HG02840 (cell line): ENCODE measurements around the gene C1QTNF2.
"Not testable (repeated sequence)": the region's sequence is repeated elsewhere in the genome, so short reads cannot be mapped to it uniquely, and the experiment has no call there.

ENCODE experiments used
- ATAC-seq: cut with Tn5 transposase; IDR thresholded peaks from one replicate; pipeline ENCODE4 v1.9.1; 2021; ENCODE audit warnings: mild to moderate bottlenecking, moderate library complexity, moderate number of reproducible peaks; ENCODE audit not compliant: unreplicated experiment, low FRiP score

Gene C1QTNF2

DNA sequence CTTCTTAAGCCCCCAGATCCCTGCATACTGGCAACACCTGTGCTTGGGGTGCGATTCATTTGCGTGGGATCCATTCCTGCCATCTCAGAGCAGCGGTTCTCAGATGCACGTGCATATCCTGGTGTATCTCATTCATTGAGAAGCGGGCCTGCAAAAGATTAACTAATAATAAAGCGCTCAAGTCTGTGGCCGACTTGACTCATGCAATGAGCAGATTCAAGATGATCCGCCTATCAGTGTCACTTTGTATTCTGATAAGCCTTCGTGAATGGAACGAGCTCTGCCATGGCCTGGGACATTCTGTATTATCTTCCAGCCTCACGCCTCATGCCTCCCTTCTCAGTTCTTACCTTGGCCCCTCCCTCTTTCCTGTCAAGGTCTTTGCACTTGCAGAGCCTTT, 22.3 kb downstream of the C1QTNF2 start:
- ATAC-seq: no peak

DNA sequence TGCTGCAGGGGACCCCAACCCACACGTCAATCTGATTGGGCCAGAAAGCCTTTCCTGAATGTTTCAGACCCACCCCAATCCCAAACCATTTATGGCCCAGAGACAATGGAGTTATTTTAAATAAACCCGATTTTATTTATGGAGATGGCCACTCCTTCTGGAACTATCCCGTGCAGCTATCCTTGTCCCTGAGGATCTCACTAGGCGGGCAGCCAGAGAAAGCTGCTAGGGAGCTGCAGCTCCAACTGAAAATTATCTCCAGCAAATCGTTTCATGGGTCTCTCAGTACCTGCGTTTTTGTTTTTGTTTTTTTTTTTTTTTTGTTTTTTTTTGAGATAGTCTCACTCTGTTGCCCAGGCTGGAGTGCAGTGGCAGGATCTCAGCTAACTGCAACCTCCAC, 23.0 kb downstream of the C1QTNF2 start:
- ATAC-seq: no peak

DNA sequence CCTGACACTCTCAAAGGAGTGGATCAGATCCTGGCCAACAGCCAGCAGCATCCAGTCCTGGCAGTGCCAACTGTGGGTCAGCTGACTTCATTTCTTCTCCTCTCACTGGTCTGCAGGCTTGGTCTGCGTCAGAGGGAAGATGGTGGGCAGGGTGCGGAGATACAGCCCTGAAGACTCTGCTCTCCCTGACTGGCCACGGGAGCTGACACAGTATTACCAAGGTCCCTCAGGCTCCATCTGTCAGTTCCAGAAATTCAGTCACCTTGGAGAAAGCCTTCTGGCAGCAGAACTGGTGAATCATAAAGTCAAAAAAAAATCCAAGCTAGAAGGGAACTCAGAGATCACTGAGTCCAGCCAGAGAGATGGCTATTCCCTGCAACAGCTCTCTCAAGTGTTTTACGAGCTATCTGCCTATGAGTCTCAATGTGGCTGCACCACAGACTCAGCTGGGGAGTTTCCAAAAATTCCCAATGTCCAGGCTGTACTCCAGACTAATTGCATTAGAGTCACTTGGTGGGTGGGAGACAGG, 27.9 kb downstream of the C1QTNF2 start:
- ATAC-seq: no peak

DNA sequence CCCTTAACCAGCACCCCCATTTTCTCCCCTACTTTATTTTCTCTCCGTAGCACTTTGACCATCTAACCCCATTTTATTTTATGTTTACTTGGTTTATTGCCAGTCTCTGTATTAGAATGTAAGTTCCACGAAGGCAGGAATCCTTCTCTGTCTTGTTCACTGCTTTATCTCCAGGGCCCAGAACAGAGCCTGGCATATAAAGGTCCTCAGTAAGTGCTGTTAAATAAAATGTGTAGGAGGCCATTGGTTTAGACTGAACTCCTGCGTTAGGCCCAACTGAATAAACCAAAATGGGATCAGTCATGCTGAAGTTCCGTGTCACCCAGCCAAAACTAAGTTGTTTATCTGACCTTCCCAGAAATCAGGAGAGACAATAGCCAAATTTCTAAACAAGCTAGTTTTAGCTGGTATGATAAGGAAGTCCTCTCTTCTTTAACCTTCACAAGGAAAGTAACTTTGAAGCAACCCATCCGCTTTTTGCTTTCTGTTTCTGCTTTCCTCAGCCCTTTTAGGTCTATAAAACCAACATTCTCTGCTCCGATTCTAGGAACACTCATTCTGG, 29.0 kb downstream of the C1QTNF2 start:
- ATAC-seq: no peak

DNA sequence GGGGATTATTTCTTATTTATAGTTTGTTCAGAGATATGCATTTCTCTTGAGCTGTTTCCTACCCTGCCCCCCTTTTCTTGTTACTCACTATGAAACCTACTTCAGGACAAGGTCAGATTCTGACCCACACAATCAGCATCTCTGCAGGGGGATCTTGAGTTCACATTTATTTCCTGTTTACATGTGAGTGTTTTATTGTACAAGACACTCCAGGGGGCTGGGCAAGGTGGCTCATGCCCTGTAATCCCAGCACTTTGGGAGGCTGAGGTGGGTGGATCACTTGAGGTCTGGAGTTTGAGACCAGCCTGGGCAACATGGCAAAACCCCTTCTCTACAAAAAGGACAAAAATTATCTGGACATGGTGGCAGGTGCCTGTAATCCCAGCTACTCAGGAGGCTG, 29.9 kb downstream of the C1QTNF2 start:
- ATAC-seq: not testable (repeated sequence)

DNA sequence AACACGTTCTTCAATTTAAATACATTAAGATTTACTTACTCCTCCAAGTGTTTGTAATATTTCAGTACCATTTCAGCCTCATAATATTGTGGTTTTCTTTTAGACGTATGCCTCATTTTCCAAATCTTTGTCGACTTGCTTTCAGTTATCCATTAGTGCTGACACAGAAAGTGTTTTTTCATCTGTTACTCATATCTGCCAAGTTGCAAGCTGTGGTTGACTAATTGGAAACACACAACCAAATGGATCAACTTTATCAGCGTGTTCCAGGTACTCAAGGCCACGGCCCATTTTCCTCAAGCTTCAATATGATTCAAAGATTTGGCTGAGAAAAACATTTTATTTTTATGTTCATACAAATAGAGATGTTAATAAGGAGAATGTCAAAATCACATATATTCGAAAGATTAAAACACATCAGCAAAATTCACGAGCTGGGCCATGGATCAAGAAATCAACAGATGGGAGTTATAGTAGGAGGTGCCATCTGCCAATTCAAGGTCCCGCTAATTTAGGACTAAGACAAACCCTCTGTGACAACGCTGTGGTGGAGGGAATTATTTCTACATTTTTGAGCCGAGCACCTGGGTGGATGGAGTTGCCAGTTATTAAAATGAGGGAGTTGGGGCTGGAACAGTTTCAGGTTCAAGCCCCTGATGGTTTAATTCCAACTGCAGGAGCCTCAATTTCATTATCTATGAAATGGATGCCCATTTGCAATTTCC, 30.9 kb downstream of the C1QTNF2 start:
- no peak for ATAC-seq

DNA sequence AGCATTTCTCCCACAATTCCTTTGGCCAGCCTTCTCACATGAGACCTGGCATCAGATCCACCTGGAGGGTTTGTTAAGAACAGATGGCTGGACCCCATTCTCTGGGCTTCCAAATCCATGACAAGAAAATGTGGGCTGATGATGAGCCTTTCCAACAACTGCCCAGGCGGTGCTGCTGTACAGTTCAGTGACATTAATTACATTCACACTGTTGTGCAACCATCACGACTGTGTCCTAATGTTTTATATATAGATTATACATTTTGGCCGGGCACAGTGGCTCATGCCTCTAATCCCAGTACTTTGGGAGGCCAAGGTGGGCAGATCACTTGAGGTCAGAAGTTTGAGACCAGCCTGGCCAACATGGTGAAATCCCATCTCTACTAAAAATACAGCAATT, 35.7 kb downstream of the C1QTNF2 start:
- not testable (repeated sequence) for ATAC-seq

DNA sequence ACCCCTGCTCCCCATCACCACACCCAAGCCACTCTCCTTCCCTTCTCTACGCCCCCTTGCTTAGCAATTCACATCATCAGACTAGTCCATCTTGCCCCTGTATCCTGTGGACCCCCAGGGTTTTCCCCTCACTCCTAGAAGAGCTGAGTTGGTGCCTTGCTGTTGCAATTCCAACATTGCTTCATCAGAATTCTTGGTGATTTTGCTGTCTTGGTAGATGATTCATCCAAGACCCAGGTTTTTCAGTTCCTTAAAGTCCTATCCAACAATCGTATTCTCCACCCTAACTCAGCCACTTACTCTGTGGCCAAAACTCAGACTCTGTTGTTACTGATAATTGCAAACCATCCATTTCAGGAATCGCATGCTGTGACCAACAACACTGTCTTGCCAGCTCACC, 36.7 kb downstream of the C1QTNF2 start:
- no peak for ATAC-seq

DNA sequence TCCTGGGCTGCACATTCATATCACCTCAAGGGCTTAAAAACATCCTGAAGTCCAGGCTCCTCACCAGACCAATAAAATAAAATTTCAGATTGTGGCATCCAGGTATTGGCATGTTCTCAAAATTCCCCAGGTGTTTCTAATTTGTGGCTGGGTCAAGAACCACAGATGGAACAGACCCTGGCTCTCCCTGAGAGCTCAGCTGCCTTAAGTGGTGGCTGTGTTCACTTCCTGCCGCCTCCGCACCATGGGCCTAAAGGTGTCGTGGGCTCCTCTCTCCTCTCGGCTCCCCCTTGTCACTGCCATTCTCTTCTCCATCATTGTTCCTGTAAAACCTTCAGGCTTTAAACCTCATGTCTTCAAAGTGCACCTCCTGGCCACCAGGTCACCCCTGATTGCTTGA, 40.2 kb downstream of the C1QTNF2 start:
- ATAC-seq: no peak

DNA sequence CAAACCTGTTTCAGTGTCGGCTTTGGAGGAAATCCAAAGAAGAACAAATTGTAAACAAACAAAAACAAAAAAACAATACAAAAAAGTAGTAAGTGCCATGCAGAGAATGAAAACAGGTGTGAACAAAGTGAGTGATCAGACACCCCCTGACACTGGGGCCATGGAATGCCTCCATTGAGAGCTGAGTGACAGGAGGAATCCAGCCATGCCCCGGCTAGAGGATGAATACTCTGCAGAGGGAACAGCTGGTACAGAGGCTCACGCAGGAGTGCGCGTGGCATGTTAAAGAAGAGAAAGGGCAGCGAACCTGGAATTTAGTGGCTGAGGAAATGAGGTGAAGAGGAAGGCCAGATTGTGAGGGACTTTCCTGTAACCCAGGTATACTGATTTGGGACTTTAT, 42.6 kb downstream of the C1QTNF2 start:
- ATAC-seq: no peak

DNA sequence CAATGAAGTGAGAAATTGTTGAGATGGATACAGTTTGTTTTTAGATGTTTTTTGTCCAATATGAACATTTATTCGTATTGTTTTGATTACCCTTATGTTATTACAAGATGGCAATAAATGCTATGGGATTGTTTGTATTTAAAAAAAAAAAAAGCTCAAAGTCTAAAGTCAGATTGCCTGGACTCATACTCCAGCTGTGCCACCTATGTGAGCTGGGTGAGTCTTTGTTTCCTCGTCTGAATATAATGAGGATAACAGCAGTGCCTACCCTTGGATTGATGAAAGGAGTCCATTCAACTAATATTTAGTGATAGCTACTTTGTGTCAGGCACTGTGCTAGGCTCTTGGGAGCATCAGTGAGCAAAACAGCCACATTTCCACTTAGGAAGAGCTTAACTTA, 43.4 kb downstream of the C1QTNF2 start:
- no peak for ATAC-seq

DNA sequence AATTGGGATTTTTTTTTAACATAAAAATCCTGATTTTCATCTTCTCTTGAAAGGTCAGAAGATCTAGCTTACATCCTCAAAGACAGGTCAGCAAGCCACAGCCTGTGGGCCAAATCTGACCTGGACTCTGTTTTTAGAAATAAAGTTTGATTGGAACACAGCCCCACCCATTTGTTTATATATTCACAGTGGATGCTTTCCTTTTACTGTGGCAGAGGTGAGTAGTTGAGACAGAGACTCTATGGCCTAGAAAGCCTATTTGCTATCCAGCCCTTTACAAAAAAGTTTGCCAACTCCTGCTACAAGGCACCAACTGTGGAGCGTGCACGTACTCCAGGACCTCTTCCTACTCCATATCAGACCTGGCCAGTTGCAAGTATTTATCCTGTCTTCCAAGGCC, 44.7 kb downstream of the C1QTNF2 start:
- ATAC-seq: no peak

DNA sequence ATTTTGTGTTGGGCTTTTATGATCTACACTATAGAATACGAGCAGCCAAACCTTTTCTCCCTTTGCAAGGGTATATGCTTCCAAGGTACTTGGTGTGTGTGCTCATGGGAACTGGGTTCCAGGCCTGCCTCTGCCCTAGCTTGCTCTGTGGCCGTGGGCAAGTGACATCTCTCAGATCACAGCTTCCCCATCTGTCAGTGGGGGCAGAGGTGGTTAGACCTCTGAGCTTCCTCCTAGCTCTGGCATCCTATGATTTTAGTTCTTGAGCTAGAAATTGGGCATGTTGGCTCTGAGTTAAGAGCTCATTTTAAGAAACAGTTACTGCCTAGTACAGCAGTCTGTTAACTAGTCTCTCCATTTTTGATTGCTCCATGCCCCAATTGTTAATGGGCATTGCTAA, 45.5 kb downstream of the C1QTNF2 start:
- no peak for ATAC-seq

DNA sequence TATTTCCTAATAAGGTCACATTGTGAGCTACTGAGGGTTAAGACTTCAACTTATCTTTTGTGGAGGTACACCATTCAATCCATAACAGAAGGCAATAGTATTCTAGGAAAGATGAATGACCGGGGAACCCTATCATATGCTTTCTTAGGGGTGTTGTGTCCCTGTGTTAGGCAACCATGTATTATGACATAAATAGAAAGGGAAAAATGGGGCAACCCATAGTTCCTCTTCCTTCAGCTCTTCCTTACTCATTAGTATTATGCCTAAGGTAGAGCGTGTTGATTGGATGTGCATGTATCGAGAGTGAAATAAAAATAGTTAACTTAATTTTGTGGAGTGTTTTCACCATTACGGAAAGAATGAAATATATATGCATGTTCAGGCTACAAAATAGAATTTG, 52.0 kb downstream of the C1QTNF2 start:
- ATAC-seq: no peak

DNA sequence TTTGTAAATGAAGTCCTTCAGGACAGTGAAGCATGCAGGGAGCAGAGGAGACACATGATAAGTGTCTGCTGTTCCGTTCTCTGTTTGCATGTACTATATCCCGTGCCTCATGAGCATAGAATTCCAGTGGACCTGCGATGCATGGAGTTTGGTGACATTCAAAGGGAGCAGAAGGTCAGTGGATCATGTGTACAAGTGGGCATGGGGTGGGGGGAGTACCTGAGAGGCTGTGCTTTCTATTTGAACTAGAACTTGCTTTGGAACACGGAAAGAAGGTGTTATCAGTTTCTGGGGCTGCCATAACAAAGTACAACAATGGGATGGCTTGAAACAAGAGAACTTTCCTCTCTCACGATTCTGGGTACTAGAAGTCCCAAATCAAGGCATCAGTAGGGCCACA, 53.0 kb downstream of the C1QTNF2 start:
- no peak for ATAC-seq

DNA sequence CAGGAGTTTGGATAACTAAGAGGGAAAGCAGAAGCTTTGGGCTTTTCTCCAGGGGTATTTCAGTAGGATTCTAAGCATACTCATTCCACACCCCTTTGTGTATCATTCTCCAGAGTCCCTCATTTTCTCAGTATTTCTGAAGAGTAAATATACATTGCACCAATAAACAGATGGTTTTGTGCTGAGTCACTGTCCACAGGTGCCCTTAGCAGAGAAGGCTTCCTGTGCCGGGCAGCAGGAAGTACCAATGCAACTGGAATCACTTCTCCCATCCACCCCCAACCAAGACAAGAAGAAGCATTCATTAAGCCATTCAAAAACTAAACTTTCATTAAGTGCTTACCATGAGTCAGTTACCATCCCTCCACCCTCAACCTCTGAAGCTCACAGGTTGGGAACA, 54.5 kb downstream of the C1QTNF2 start:
- no peak for ATAC-seq

DNA sequence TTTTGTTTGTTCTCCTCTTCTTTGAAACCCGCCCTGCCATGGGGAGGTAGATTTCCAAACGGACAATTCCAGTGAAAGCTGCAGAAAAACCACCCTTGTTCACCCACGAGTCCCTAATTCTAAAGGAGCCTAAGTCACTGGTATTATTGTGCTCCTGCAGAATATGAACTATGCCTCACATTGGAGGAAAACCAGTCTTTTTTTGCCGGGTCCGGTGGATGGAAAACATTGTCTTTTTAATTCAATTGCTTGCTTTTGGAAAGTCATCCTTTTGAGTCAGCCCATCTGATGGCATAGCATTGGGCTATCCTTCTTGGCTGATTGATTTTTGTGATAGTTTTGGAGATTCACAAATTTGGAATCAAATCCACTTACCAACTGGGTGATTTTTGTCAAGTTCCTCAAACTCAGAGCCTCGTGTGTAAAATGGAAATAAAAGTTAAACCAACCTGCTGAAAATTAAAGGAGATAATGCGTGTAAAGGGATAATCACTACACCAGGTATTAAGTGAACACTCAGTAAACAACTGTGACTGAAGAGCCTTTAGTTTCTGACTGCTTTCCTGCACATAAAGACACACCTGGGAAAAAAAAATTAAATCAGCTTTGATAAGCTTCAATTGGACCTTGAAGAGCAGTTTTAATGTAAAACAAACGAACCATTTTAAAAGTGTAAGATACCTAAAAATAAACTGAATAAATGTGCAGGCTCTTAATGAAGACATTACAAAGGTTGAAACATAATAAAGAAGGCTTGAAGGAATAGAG, 57.3 kb downstream of the C1QTNF2 start:
- ATAC-seq: no peak

DNA sequence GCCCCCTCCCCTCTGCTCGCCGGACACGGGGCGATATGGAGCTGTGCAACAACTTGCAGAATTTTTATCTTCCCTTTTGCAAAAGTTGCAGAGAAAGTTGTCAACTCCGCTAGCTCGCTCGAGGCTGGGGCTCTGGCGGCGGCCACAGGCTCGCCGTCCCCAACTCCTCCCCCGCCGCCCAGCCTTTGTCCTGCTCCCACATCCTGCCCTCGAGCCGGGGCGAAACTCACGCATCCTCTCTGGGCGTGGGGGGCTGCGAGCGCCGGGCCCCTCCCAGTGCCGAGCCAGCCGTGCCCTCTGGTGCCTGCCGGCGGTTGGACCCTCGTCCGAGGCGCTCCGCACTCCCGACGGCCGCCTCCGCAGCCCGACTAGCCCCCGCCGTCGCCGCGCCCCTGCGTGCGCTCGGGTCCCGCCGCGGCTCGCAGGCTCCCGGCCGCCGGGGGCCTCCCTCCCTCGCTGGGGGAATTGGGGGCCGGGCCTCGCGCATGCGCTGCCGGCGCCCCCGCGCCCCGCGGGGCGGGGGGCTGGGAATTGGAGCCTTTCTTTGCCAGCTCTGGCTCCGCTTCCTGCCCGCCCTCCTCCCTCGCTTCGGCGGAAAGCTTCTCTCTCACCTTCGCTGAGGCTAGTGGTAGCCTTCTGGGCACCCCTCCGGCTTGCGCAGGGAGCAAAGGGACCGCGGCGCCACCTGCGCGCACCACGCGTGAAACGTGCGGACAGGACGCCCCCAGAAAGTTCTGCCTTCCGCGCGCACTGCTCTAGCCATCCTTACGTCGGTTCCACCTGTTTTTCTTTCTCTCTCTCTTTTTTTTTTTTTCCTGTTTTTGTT, 58.1 kb downstream of the C1QTNF2 start, which contains the start of gene CCNJL:
TSS of gene CCNJL (minus strand) at position 431 of the 826 bp plus-strand sequence. CDS start 641 bp downstream, outside the sequence.
- ATAC-seq: no peak

DNA sequence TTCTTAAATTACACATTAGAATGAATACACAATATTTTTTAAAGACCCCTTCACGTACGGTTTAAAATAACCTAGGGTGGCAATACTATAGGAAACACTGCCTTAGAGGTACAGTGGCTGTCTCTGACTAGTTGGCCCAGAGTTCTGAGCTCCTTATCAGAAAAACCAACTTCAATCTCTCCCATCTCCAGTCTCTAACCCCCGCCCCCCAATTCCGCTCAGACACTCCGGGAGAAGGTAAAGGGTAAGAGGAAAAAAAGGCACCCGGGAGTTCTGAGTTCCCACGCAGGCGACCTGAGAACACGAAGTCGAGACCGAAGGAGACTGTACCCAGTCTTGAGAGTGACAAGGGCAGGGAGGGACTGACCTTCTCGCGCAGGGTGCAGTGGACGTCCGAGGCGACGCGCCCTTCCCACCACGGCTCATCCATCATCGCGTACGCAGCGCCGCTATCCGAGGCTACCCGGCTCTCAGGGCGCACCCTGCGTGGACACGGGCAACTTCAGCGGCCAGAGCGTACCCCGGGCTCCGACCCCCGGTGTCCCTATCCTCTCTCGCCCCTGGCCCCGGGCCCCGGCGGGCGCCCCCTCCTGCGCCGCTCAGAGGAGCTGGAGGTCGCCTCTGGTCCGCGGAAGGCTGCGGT, 58.8 kb downstream of the C1QTNF2 start:
- no peak for ATAC-seq
